ENCODE data around the gene CACNA1H. TPM values are rescaled to one million over a fixed set of nuclear protein-coding genes. Genes with fewer than 3 reads are reported as not detected.

CACNA1H gene
- total and polyA plus RNA-seq, 9 of the 15 experiments (the other 6 are each of a cell fraction or from before 2014, with no cell fraction given): 0.10 to 0.18 TPM; not detected in 7

DNA sequence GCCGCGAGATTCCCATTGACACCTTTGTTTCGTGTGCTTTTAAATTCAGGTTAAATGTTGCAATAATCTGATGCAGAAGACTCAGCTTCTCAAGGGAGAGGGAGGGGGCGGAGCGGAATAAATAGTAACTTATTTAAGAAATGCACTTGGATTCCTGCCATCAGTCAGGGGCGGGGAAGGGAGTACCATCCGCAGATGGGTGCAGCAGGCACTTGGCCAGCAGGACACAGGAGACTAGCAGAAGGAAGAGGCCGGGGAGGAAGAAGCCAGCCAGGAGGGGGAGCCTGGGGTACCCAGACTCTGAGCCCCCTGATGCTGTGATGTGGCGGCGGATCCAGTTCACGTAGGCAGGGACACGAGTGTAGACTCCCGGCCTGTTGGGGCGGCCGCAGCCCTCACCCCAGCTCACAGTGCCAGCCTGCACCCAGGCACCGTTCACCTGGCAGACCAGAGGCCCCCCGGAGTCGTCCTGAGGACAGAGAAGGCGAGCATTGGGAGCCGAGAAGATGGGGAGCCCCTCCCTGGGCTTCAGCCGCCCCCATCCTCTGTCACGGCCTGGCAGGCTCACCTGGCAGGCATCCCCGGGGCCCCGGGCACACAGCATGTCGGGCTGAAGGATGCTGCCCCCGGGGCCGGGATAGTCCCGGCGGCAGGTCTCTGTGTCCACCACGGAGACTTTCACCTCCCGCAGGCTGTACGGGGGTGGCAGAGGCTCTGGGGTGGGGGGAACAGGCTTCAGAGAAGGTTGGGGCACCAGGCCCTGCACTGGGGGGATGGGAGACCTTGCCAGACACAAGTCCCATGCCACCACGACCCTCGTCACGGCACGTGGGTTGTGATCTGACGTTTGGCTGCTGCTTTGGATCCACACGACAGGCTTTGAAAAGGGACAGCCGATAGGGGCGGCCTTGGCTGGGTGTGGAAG is 69.0 kb downstream of the CACNA1H start:
- Histone ChIP-seq H3K9me1 (ENCODE audit: control insufficient read depth, insufficient read depth, low read length) (no peaks in the 10 kb centered on the region), H3K4me3 (no peak overlapping the region), H3K4me1 (replicated peaks in 1 of 2; ENCODE audit: control insufficient read depth in 2 of 2, insufficient read depth in 2 of 2, low read length in 2 of 2) (peaks cover 0 to 65% of the 10 kb centered on the region in 2 experiments; a peak in 2 of 5 replicates), H3K4me2 (ENCODE audit: insufficient read depth, low read length) (peak overlapping the region; percentile 11; the same call in 1 of the 2 replicates), H3K9ac (ENCODE audit: insufficient read depth in 1 of 2, low read depth in 2 of 2, low read length in 2 of 2) (no peak overlapping the region), H3K9me3 (replicated peaks; ENCODE audit: control insufficient read depth, insufficient read depth, low read depth, low read length) (no peaks in the 10 kb centered on the region), H3K27ac (ENCODE audit: extremely low read depth, low read depth, low read length) (no peak overlapping the region), H3K36me3 (ENCODE audit: control insufficient read depth, insufficient read depth, low read length) (no peaks in the 10 kb centered on the region), H4K20me1 (replicated peaks; ENCODE audit: control insufficient read depth, insufficient read depth, low read length) (peaks cover 20% of the 10 kb centered on the region), H2AFZ (ENCODE audit: low read depth, low read length) (no peak overlapping the region), H3K27me3 (ENCODE audit: control insufficient read depth in 2 of 2, insufficient read depth in 2 of 2, low read length in 2 of 2) (peaks cover 55 to 84% of the 10 kb centered on the region in 2 experiments), H3K79me2 (ENCODE audit: control insufficient read depth, insufficient read depth, low read length) (no peaks in the 10 kb centered on the region)
- CTCF ChIA-PET (ENCODE audit: low intra/inter-chr PET ratio): no interaction called here
- no peak for FAIRE-seq
- POLR2A ChIA-PET: interaction anchor here (0.7 kb wide), 1 partner anchor 149 kb away, joined by 3 read pairs; the partner anchor contains the start of gene SSTR5
- WGBS (ENCODE audit: insufficient coverage, low coverage, missing lambda C conversion rate): 3% methylated on average over 40 of the region's 40 CpGs
- no TSS peak for BruUV-seq (replicated peaks)
- TF ChIP-seq NFIC (IDR thresholded peaks at IDR 0.05) (peak; percentile 47), SRF (CRISPR knock-in tag; IDR thresholded peaks at IDR 0.05) (no peak), THAP7 (CRISPR knock-in tag; IDR thresholded peaks at IDR 0.05) (no peak), DEAF1 (CRISPR knock-in tag; IDR thresholded peaks at IDR 0.05) (no peak), KDM4B (IDR thresholded peaks at IDR 0.05; ENCODE audit: borderline replicate concordance in 2 of 2, low read depth in 1 of 2) (no peak), EGR1 (conservative IDR thresholded peaks at IDR 0.05) (0 out of 2 replicates have a peak, but pooled peaks have one; percentile 21), CEBPB (tag; IDR thresholded peaks at IDR 0.05) (0 out of 2 replicates have a peak, but pooled peaks have one; percentile 31), CBX5 (IDR thresholded peaks at IDR 0.05; ENCODE audit: borderline replicate concordance, low read depth) (no peak), STAG1 (CRISPR knock-in tag; IDR thresholded peaks at IDR 0.05; ENCODE audit: borderline replicate concordance) (0 out of 2 replicates have a peak, but pooled peaks have one; percentile 27)
- ATAC-seq: no peak
- peak in 1 of 4 experiments; percentile 39 for DNase-seq (ENCODE audit: extremely low read depth in 1 of 4, low spot score in 3 of 4)
- in situ Hi-C loops (cut with MboI) (no loop called here), intact Hi-C loops (cut with micrococcal nuclease) (no loop called here)

All from K562 (cell line).